Measurements from ENCODE around the gene PAFAH2. TPM values are rescaled to one million over a fixed set of nuclear protein-coding genes. Genes with fewer than 3 reads are reported as not detected.
"Not testable (repeated sequence)": the region's sequence is repeated elsewhere in the genome, so short reads cannot be mapped to it uniquely, and the experiment has no call there.

Gene PAFAH2
- total RNA-seq, 1 donor from 2014 or later: 9.0 TPM

DNA sequence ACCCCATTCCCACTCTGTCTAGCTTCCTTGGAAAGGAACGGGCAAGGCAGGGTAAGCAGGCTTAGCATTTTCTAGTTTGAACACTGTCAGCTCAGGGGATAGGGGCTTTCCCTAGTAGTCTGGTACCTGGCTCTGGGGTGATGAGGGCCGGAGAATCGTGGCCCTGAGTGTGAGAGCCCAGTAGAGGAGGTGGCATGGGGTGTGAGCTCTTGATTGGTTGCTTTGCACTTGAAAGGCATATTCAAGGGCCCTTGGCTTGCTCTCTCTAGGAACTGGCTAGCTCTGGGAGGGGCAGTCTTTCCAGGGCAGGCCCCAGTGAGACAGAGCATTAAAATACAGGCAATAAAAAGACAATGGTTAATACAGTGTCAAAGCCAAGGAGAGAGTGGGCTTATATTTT lies 13.0 kb upstream of the PAFAH2 start:
- no peak for ATAC-seq

DNA sequence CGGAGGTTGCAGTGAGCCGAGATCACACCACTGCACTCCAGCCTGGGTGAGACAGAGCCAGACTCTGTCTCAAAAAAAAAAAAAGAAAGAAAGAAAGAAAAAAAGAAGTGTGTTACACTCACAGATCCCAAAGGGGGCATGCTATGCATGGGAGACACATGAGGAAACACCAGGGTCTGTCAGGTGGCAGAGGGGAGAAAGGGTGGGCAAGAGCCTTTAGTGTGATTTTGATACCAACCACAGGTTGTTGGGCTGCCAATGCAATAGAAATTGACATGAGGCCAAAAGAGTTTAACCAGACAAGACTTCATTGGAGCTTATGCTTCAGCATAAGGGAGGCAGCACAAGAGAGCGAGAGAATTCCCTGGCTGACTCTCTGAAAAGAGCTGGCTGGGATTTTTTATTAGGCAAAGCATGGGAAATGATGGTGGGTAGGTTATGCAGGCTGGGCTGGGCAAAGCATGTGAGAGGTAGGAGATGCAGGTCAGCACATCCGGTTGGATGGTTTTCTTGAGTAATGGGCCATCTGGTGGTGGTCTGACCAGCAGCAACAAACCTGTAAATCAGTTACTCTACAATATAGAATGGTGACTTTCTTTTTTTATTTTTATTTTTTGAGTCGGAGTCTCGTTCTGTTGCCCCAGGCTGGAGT lies 12.1 kb upstream of the PAFAH2 start:
- no peak for ATAC-seq

DNA sequence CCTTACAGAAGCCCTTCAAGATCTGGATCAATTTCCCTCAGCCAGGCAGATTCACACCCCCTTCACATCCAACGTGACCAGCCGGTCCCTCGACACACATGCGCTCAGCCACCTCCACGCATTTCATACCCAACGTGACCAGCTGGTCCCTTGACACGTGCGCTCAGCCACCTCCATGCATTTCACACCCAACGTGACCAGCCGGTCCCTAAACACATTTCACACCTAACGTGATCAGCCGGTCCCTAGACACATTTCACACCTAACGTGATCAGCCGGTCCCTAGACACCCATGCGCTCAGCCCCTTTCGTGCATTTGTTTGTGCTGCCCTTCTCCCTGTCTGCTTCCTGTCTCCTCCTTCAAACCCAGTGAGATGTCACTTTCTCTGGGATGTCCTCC lies 8.8 kb upstream of the PAFAH2 start:
- no peak for ATAC-seq

DNA sequence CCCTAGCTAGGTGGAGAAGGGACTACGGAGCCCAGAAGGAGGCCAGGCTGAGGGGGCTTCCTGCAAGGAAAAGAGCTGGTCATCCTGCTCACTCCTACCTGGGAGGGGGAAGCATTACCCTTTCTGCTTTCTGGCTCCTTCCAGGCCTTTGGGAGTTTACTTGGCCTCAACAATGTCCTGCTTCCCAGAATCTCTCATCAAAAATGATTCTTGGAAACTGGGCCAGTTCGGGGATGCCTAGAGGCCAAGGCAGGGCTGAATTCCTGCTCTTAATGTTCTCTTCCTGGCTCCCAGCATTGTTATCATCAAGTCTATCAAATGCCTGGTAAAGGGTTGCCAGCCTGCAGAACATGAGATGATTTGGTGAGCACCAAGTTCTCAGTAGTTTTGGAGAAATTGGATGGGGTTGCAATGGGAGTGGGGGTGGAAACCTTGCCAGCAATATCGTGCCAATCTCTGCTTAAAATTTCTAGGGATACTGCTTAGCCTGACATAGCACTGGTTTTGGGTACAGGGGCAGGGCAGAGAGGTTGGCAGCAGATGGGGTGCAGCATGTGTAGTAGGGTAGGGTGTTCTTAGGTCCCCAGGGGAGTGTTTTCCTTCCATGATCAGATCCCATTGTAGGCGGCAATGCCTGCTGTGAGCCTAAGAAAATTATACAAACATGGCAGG lies 7.7 kb upstream of the PAFAH2 start:
- no peak for ATAC-seq

DNA sequence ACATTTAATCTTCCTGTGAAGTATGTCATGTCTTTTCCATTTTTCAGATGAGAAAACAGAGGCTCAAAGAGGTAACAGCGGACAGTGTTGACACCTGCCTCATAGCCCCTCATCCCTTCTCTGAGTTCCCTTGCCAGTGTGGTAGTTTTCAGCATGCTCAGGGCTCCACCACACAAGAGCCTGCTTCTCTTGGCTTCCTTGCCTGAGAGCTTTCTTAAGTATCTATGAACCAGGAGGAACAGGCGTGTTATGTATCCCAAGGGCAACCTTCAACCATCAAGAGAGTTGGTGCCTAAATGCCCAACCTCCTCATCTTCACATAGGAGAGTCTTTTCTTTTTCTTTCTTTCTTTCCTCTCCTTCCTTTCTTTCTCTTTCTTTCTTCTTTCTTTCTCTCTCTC lies 5.9 kb upstream of the PAFAH2 start:
- ATAC-seq: no peak

DNA sequence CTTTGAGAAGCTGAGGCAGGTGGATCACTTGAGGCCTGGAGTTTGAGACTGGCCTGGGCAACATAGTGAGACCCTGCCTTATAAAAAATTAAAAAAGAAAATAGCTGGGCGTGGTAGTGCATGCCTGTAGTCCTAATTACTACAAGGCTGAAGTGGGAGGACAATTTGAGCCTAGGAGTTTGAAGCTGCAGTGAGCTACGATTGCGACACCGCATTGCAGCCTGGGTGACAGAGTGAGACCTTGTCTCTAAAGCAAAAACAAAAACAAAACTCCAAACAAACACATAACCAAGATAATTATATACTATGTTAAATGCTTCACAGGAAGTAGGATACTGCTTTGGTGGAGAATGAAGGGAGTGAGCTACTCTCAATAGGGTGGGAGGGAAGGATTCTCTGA lies 5.4 kb upstream of the PAFAH2 start:
- ATAC-seq: no peak

DNA sequence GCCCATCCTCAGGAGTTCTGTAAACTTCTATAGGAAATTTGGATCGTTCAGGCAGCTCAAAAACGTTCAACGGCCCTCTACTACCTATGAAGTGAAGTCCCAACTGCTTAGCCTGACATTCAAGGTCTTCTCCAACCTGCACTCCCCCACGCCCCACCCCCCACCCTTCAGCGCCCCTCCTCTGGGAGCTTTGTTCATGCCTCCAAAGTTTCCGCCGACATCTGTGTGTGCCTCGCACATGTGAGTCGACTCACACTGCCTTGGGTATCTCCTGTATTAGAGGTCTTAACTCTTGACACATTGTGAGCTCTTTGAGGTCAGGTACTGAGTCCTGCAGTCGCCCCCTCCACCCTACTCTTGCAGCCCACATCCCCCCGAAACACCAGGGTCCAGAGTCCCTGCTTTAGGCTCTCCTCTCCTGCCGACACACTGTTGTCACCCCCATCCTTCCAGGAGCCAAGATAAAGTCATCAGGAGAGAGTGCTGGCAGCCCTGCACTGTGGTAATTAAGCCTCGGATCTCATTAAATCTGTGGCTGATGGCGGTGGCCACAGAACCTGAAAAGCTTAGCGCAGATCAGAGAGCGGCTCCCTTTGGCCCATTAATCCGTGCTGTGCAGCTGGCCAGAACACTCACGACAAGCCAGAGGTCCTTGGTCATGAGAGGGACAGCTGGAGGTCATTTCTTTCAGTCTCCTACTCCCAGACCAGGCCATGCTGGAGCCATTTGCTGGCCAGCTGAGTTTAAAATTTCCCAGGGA lies 1.4 kb upstream of the PAFAH2 start:
- no peak for ATAC-seq

DNA sequence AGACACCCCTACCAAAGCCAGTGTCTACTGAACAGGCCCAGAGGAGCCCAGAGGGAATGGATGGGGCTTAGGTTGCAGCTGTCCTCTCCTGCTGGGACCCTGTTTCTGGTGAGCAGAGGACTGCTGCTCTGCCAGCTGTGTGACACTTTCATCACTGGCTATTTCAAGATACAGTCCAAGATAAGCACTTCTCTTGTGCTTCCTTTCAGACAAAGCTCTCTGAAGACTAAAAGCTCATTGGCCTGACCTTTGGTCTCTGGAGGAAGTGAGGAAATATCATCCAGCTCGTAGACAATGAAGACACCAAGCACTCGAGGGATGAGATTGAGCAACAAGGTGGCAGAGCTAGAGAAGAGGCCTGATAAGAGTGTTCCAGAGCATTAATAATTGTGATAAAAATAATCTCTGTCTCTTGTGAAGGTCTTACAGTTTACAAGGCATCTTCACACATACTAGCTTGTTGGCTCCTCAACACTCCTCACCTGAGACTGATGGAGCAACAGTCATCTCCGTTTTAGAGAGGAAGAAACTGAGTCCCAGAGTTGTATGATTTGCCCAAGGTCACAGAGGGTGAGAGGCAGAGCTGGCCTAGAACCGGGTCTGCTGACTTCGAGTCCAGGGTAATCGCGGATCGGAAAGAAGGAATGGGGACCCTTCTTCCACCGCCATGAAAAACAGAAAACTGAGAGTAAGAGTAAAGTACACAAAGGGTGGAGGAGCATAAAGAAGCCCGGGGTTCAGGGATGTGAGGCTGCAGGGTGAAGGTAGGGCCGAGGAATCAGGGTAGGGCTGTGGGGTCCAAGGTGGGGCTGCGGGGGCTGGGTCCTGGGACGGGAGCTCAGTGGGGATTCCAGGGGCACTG lies 666 bp downstream of the PAFAH2 start:
- ATAC-seq: peak; percentile 36

DNA sequence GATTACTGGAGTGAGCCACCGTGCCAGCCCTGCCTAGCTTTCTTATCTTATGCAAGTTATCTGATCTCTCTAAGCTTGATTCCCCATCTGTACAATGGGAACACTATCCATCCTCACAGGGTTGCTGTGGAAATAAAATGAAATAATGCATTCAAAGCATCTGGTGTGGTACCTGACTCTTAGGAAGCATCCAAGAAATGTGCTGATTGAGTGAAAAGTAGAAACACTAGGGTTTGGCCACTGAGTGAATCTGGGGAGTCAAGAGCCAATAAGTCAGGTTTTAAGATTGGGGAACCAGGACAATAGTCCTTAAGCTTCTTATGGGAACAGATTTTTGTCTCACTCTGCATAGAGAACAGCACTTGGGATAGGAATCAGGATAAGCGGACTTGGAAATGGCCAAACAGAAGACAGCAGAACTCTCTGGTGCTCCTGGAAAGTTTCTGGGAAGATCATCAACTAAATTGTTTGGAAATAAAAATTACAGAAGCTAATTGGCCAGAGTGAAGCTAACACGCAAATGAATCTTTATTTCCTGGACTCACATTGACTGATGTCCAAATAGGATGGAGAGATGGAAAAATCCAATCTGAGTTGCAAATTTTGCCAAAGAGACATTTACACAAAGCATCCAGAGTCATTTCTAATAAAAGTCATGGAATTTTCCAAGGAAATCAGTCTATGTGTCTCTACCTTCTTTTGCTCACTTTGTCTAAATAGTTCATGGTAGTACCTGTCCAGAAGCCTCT lies 3.3 kb downstream of the PAFAH2 start:
- ATAC-seq: no peak

DNA sequence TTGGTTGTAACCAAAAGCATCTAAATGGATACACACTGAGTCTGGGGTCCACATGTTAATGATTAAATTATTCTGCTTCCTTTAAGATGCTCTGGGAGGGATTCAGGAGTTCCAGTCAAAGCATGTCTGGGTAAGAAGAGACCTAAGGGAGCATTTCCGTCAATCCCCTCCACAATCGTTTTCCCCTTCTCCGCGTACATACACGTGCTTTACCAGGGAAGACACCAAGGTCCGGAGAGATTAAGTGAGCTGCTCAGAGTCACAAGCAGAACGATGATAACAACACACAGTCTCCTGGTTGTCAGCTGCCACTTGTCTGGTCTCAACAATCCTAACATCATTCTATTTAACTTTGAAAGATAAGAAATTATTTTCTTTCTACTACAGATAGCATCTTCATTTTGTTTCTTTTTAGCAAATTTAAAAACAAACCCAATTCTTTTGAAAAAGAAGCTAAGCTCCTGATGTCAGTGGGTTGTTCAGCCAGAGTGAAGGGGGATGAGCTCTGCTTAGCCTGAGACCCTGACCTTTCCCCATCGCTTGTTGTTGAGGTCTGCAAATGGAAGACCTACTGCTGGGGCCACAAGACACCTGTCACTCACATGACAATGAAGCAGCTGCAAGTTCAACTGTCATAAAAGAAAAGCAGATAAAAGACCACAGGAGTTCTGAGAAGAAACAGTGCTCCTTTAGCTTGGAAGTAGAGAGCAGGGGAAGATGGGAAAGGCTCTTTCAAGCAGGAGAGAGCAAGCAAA lies 4.5 kb downstream of the PAFAH2 start:
- ATAC-seq: no peak

DNA sequence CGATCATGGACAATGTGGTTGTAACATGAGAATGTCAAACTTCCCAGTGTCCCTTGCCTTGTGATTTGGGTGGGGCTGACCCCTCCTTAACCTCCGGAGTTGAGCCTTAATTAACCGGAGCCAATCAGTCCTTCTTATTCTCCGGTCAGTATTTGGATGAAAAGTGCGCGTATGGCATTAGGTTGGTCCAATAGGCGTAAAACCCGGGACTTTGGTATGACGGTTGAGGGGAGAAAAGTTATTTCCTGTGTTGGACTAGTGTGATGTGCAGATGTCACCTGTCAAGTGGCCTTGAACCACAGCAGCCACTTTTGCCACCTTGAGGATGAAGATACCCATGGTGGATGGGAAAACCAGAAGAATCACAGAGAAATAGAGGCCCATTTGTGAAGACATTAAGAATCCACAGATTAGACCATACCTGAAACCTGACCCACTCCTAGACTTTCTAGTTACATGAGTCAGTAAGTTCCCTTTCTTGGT lies 5.1 kb downstream of the PAFAH2 start:
- no peak for ATAC-seq

DNA sequence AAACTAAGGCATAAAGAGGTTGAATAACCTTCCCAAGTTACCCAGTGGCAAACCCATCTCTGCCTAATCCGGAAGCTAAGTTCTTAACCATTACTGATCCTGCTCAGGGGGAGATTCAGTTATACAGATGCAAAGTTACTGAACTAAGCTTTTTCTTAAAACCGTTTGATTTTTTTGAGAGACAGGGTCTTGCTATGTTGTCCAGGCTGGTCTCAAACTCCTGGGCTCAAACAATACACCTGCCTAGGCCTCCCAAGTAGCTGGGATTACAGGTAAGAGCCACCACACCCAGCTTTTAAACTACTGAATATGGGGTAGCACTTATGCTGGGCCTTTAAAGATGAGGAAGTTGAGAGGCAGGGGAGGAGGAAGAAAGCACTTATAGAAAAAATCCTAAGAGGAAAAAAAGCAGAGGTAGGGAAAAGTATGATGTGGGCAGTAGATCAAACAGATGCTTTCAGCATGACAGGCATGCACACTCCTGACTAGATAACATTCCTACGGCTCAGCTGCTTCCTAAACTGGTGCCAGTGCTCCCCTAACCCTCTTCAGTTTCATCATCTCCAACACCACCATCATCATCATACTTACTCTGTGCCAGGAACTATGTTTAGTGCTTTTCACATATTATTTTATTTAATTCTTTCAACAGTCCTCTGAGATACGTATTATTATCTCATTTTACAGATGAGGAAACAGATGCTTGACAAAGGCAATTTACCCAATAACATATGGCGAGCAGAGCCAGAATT lies 5.8 kb downstream of the PAFAH2 start:
- ATAC-seq: no peak

DNA sequence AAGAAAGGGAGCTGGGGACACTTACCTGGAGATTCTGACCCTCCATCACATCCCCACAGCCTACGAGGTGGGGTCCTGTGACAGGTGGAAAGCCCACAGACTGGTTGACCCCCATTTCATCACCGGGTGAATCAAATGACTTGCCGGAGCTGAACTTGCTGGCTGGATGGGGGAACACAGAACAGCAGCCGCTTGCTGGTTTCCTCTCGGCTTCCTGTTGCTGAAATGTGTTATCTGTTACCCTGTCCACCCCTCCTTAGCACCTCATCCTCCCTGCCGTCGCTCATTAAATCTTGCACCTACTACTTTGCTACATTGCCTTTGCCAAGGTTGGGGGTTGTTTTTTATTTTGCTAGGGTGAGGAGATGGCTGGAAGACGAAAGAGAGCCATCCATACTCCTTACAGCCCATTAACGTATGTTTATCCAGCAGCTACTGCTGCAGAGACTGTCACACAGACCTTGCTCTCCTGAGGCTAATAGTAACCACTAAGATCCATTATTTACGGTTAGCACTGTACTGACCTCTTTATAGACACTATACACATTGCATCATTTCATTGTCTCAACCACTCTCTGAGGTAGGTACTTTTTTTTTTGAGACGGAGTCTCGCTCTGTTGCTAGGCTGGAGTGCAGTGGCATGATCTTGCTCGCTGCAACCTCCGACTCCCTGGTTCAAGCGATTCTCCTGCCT lies 7.0 kb downstream of the PAFAH2 start:
- no peak for ATAC-seq

DNA sequence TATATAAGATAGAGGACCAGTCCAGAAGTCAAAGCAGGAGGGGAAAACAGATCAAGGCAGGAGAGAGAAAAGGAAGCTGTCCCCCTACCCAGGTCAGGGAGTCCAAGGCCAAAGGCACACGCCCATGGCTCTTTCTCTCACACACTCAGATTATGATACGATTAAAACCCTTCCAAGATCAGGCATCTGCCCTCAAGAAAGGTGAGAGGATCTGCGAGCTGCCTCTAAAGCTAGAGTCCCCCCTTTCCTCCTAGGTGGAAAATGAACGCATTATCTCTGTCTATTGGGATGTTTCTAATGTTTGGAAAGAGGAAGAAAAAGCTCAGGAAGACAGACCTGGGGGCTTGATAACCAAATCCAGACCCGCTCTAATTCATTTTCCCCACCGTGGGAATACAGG lies 7.6 kb downstream of the PAFAH2 start:
- no peak for ATAC-seq

DNA sequence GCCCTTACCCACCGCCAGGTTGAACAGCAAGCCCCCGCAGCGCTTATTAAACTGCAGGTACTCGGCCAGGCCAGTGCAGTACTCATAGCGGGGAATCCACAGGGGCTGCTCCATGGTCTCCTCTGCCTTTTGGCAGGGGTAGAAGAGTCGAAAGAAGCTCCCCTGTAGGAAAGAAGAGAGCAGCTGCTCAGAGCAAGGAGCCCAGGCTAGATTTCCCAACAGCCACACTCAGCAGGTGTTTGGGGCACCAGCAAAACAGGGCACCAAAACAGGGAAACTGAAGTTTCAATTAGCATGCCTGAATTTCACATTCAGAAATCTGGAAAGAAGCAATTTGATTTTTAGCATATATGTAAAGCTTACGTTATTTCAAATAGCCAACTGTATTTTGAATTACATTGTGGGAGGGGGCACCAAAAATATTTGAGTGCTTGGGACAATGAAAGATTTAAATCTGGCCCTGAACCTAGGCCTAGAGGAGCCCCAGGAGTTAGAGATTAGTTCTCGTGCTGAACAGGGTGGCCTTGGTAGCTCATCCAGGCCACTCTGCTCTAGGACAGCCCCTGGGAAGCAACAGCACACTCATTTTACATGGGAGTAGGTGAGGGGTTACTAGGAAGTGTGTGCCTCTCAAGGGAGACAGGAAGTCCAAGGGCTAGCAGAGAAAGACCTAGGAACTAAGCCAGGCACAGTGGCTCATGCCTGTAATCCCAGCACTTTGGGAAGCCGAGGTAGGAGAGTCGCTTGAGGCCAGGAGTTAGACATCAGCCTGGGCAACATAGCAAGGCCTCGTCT lies 8.2 kb downstream of the PAFAH2 start:
- no peak for ATAC-seq

DNA sequence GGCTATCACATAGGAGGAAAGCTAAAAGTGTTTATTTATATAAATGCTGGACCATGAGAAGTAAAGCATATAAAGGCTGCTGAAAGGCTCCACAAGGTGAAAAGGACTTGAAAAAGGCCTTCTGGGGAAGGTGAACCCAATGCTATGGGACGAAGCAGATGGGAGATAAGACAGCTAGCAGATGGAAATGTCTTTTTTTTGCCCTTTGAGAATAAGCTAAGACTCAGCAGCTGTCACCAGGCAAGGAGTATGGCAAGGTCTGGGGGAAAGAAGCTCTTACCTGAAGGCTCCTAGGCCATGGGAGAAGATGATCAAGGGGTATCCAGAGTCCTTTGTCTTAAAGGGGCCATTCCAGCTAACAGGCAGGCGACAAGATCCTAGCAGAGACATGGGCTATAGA lies 9.9 kb downstream of the PAFAH2 start:
- ATAC-seq: no peak

DNA sequence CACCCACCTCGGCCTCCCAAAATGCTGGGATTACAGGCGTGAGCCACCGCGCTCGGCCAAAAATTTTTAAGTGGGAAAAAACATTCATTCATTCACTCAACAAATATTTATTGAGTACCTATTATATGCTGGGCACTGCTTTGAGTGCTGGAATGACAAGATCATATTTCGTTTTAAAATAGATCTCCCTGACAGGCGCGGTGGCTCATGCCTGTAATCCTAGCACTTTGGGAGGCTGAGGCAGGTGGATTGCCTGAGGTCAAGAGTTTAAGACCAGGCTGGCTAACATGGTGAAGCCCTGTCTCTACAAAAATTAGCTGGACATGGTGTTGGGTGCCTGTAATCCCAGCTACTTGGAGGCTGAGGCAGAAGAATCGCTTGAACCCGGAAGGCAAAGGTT lies 11.1 kb downstream of the PAFAH2 start:
- ATAC-seq: not testable (repeated sequence)

DNA sequence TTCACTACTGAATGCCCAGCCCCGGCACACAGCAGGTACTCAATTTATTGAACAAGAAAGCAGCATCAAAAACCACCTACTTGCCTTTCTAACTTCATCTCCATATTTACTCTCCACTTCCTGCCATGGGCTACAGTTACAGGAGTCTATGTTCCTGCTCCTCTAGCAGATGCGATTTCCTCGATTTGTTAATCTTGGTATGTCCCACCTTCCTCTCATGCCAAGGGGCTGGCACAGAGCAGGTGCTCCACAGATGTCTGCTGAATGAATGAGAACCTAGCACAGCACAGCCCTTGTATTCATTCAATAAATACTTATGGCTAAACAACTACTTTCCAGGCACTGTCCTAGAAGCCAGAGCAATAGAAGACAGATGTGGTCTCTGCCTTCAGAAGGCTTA lies 12.2 kb downstream of the PAFAH2 start:
- ATAC-seq: no peak

DNA sequence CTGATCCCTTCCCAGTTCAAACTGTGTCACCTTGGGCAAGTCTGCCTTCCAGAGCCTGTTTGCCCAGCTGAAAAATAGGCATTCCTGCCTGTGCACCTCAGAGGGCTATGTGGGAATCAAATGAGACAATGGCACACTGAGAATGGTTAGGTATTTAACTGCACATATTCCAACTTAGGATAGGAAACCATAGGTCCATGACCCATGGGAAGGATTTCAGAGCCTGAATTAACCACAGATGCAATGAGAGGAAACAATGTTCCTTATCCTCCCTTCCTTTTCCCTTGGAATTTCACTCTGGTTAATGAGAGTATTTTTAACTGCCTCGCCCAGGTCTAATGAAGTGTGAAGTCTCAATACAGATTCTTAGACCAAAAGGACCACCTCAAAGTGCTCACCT lies 12.7 kb downstream of the PAFAH2 start:
- no peak for ATAC-seq
